GM12878 (cell line): ENCODE measurements around the gene CCNB3. TPM values are rescaled to one million over a fixed set of nuclear protein-coding genes. Genes with fewer than 3 reads are reported as not detected.

Experiments
- ATAC-seq: fragments of 200-7000 bp; cut with Tn5 transposase; 3 replicates; pipeline ENCODE4 v1.9.1; 2020; ENCODE audit warnings: mild to moderate bottlenecking, moderate library complexity
- BruUV-seq: library from RNA; stranded (reverse); fragments of 400-500 nt; replicated peaks from 2 replicates; lab custom pipeline; 2021; lab: Mats Ljungman, UMichigan
- CTCF ChIA-PET: fragments of 300-600 bp; sonication (Branson Sonifier 250); formaldehyde crosslinking; extraction: SDS; loops from one replicate; lab custom pipeline; 2021; ENCODE audit warnings: inconsistent platforms; lab: Yijun Ruan, JAX
- POLR2A ChIA-PET: fragments of 350-600 bp; formaldehyde crosslinking; extraction: SDS; loops from one replicate; lab custom pipeline; 2021; ENCODE audit warnings: inconsistent platforms; lab: Charles Lee
- RAD21 ChIA-PET: fragments of 300-600 bp; sonication (Branson Sonifier 250); formaldehyde crosslinking; loops from one replicate; lab custom pipeline; 2023; ENCODE audit warnings: antibody characterized with exemption; ENCODE audit not compliant: unreplicated experiment; lab: Charles Lee
- SMC1A ChIA-PET: fragments of 300-600 bp; sonication (Branson Sonifier 250); formaldehyde crosslinking; loops from one replicate; lab custom pipeline; 2023; ENCODE audit not compliant: unreplicated experiment, uncharacterized antibody; lab: Charles Lee
- DNase-seq: peaks from one replicate; pipeline ENCODE4 v3.0.0-alpha.2; 2011; ENCODE audit warnings: low read depth, low spot score
- FAIRE-seq: peaks from 3 replicates; lab custom pipeline; 2011; peaks lifted over from hg19 to GRCh38; lab: Jason Lieb, UNC
- H2AFZ ChIP-seq: 2 replicates; pipeline ENCODE4 v1.6.0; 2011; ENCODE audit warnings: low read depth, low read length, control low read depth; ENCODE audit not compliant: control insufficient read depth
- H3K27ac ChIP-seq: 2 replicates; pipeline ENCODE4 v1.5.1; 2011; ENCODE audit warnings: control low read depth; ENCODE audit not compliant: control insufficient read depth, insufficient read depth
- H3K27me3 ChIP-seq, 2 experiments: replicated peaks in 1 of 2; 2 replicates each; pipeline versions ENCODE4 v1.6.0 to v1.6.1; 2011; ENCODE audit warnings: low read length in 1 of 2; ENCODE audit not compliant: control insufficient read depth in 2 of 2, insufficient read depth in 2 of 2
- H3K36me3 ChIP-seq, 2 experiments: 2 replicates each; pipeline ENCODE4 v1.5.1; 2011; ENCODE audit warnings: low read length in 1 of 2; ENCODE audit not compliant: control insufficient read depth in 2 of 2, insufficient read depth in 2 of 2
- H3K4me1 ChIP-seq: 2 replicates; pipeline ENCODE4 v1.6.1; 2011; ENCODE audit warnings: mild to moderate bottlenecking, low read length, moderate library complexity, mixed read lengths; ENCODE audit not compliant: control insufficient read depth, insufficient read depth
- H3K4me2 ChIP-seq: 2 replicates; pipeline ENCODE4 v1.6.0; 2011; ENCODE audit warnings: control low read depth; ENCODE audit not compliant: control insufficient read depth, insufficient read depth
- H3K4me3 ChIP-seq: fragments of 200-600 bp; sonication (generic); 2 replicates; pipeline ENCODE4 v1.5.1; 2016
- H3K79me2 ChIP-seq: 2 replicates; pipeline ENCODE4 v1.6.0; 2011; ENCODE audit warnings: low read length; ENCODE audit not compliant: control insufficient read depth, insufficient read depth
- H3K9ac ChIP-seq: 2 replicates; pipeline ENCODE4 v1.8.0; 2011; ENCODE audit warnings: low read length, control low read depth, mixed read lengths; ENCODE audit not compliant: control insufficient read depth, insufficient read depth
- H3K9me3 ChIP-seq: replicated peaks from 3 replicates; pipeline ENCODE4 v1.5.1; 2011; ENCODE audit warnings: mild to moderate bottlenecking, low read length; ENCODE audit not compliant: control insufficient read depth, insufficient read depth
- H4K20me1 ChIP-seq: 2 replicates; pipeline ENCODE4 v1.6.0; 2011; ENCODE audit not compliant: control insufficient read depth, insufficient read depth
- BMI1 ChIP-seq: fragments of 450-650 bp; IDR thresholded peaks from 2 replicates; pipeline ENCODE4 v1.6.1; 2016; ENCODE audit warnings: mild to moderate bottlenecking, moderate library complexity, borderline replicate concordance
- CBX5 ChIP-seq: sonication (generic); IDR thresholded peaks from 2 replicates; pipeline ENCODE4 v1.6.1; 2016; ENCODE audit warnings: low read depth, moderate library complexity, mild to moderate bottlenecking, inconsistent platforms
- E4F1 ChIP-seq: fragments of 450-650 bp; IDR thresholded peaks from 2 replicates; pipeline ENCODE4 v1.6.1; 2018; ENCODE audit warnings: borderline replicate concordance, mild to moderate bottlenecking; ENCODE audit not compliant: partially characterized antibody
- ELK1 ChIP-seq: IDR thresholded peaks from 2 replicates; pipeline ENCODE4 v1.6.1; 2012; ENCODE audit warnings: low read depth, low read length, improper control_type of control experiment
- IKZF1 ChIP-seq: fragments of 450-650 bp; conservative IDR thresholded peaks from 2 replicates; pipeline ENCODE4 v1.6.1; 2017; ENCODE audit warnings: antibody characterized with exemption, mild to moderate bottlenecking
- IKZF2 ChIP-seq, 2 experiments: fragments of 450-650 bp; IDR thresholded peaks; 2 replicates each; pipeline ENCODE4 v1.6.1; 2017; ENCODE audit warnings: mild to moderate bottlenecking in 2 of 2, moderate library complexity in 2 of 2
- IRF5 ChIP-seq: fragments of 450-650 bp; IDR thresholded peaks from 2 replicates; pipeline ENCODE4 v1.6.1; 2017; ENCODE audit warnings: borderline replicate concordance
- KDM1A ChIP-seq: fragments of 200-600 bp; sonication (generic); IDR thresholded peaks from 2 replicates; pipeline ENCODE4 v1.6.1; 2016; ENCODE audit warnings: borderline replicate concordance
- NR2F1 ChIP-seq: fragments of 450-650 bp; conservative IDR thresholded peaks from 2 replicates; pipeline ENCODE4 v1.6.1; 2017; ENCODE audit warnings: mild to moderate bottlenecking
- NRF1 ChIP-seq: conservative IDR thresholded peaks from 2 replicates; pipeline ENCODE4 v1.6.1; 2011; ENCODE audit warnings: mild to moderate bottlenecking, low read depth, low read length, improper control_type of control experiment
- PAX8 ChIP-seq: fragments of 450-650 bp; IDR thresholded peaks from 2 replicates; pipeline ENCODE4 v1.6.1; 2017; ENCODE audit warnings: mild to moderate bottlenecking, moderate library complexity
- PRDM15 ChIP-seq: fragments of 450-650 bp; formaldehyde crosslinking; IDR thresholded peaks from 2 replicates; pipeline ENCODE4 v1.4.0; 2020; ENCODE audit warnings: mild to moderate bottlenecking, moderate library complexity
- RB1 ChIP-seq: fragments of 450-650 bp; formaldehyde crosslinking; IDR thresholded peaks from 2 replicates; pipeline ENCODE4 v1.6.1; 2017; ENCODE audit warnings: mild to moderate bottlenecking, borderline replicate concordance
- SMAD1 ChIP-seq: fragments of 450-650 bp; IDR thresholded peaks from 2 replicates; pipeline ENCODE4 v1.6.1; 2018; ENCODE audit warnings: mild to moderate bottlenecking, low read depth; ENCODE audit not compliant: partially characterized antibody
- USF2 ChIP-seq: IDR thresholded peaks from 2 replicates; pipeline ENCODE4 v1.6.1; 2011; ENCODE audit warnings: low read depth, low read length, improper control_type of control experiment, borderline replicate concordance
- YBX1 ChIP-seq: fragments of 450-650 bp; IDR thresholded peaks from 2 replicates; pipeline ENCODE4 v1.6.1; 2016; ENCODE audit warnings: antibody characterized with exemption
- ZNF217 ChIP-seq: fragments of 450-650 bp; IDR thresholded peaks from 2 replicates; pipeline ENCODE4 v1.6.1; 2017; ENCODE audit warnings: antibody characterized with exemption, mild to moderate bottlenecking
- WGBS: methylation state at CpG from one replicate; pipeline ENCODE4 v1.1.6; 2016; ENCODE audit warnings: low lambda C conversion rate; ENCODE audit not compliant: insufficient replicate concordance, insufficient coverage; ENCODE audit errors: missing lambda C conversion rate; 5-methylcytosine and 5-hydroxymethylcytosine counted together
- in situ Hi-C: fragments of 300-500 bp; cut with MboI; formaldehyde crosslinking; loops from 9 replicates; pipeline ENCODE4 v1.14.3; 2018; ENCODE audit warnings: mixed read lengths
- intact Hi-C: fragments of 100-400 bp; cut with micrococcal nuclease; formaldehyde crosslinking; loops from one replicate; pipeline ENCODE4 v1.14.2; 2022; ENCODE audit not compliant: unreplicated experiment
- polyA plus RNA-seq, 11 experiments: library from polyadenylated mRNA; depleted of rRNA in 4 of 11; unstranded in 6 of 11; stranded (reverse) in 5 of 11; fragments of >200 nt; fragmentation: Nextera tagmentation in 4 of 11; fragmentation: Illumina TruSeq in 1 of 11; extraction: Ambion mirVana in 4 of 11; extraction: Trizol in 1 of 11; gene quantifications; 1 replicate in 1 of 11; 2 replicates in 10 of 11; pipeline versions ENCODE4 v1.2.1 to v1.2.3, GENCODE V29; 2011 to 2016; ENCODE audit warnings: inconsistent platforms in 2 of 11, missing spikeins in 2 of 11, low read depth in 1 of 11
- total RNA-seq, 4 experiments: library from RNA; depleted of rRNA in 3 of 4; stranded (reverse); fragments of >200 nt in 3 of 4; fragmentation: Illumina TruSeq in 1 of 4; extraction: Trizol in 1 of 4; gene quantifications; 2 replicates each; pipeline versions ENCODE4 v1.2.1 to v1.2.3, GENCODE V29; 2013 to 2021

The CCNB3 gene
- total and polyA plus RNA-seq, 10 of the 15 experiments (the other 5 are each of a cell fraction or from before 2014, with no cell fraction given) = 0.09 to 0.49 (median 0.16) TPM; not detected in 3

GRCh38 chrX:50386520-50386919, 182.0 kb downstream of the CCNB3 start:
- Histone ChIP-seq H3K27ac (no peak overlapping the region), H3K9me3 (no peaks in the 10 kb centered on the region), H3K4me3 (no peak overlapping the region), H3K27me3 (no peaks in the 10 kb centered on the region), H3K36me3 (no peaks in the 10 kb centered on the region), H4K20me1 (no peaks in the 10 kb centered on the region), H3K4me1 (no peaks in the 10 kb centered on the region), H3K79me2 (no peaks in the 10 kb centered on the region), H2AFZ (no peak overlapping the region), H3K9ac (no peak overlapping the region), H3K4me2 (no peak overlapping the region)
- in situ Hi-C loops (no loop called here), intact Hi-C loops (no loop called here)
- ChIA-PET CTCF (no interaction called here), POLR2A (no interaction called here), RAD21 (no interaction called here), SMC1A (no interaction called here)
- WGBS = 0% methylated on average over 2 of the region's 2 CpGs
- no TSS peak for BruUV-seq
- FAIRE-seq = no peak
- no peak for DNase-seq
- ATAC-seq = no peak
- no peak for TF ChIP-seq KDM1A
- no peak for TF ChIP-seq CBX5
- no peak for TF ChIP-seq SMAD1
- TF ChIP-seq BMI1 = no peak
- no peak for TF ChIP-seq NR2F1
- TF ChIP-seq USF2 = no peak
- TF ChIP-seq PRDM15 = no peak
- no peak for TF ChIP-seq E4F1
- no peak for TF ChIP-seq IKZF2 (IDR thresholded peaks at IDR 0.05)
- no peak for TF ChIP-seq RB1
- no peak for TF ChIP-seq IRF5
- TF ChIP-seq IKZF1 = no peak
- no peak for TF ChIP-seq PAX8
- no peak for TF ChIP-seq ELK1
- TF ChIP-seq ZNF217 = no peak
- no peak for TF ChIP-seq YBX1
- no peak for TF ChIP-seq NRF1
